Fibroblast of skin of left quadriceps (primary cell): ENCODE results near the gene LDB1.
A peak's percentile ranks its signal among the peaks of the same experiment; 100 is the strongest.

ENCODE experiments used
- DNase-seq, 2 experiments: peaks; one replicate each; pipeline ENCODE4 v3.0.0-alpha.2; 2013; ENCODE audit warnings: low read depth in 2 of 2

Gene LDB1

DNA sequence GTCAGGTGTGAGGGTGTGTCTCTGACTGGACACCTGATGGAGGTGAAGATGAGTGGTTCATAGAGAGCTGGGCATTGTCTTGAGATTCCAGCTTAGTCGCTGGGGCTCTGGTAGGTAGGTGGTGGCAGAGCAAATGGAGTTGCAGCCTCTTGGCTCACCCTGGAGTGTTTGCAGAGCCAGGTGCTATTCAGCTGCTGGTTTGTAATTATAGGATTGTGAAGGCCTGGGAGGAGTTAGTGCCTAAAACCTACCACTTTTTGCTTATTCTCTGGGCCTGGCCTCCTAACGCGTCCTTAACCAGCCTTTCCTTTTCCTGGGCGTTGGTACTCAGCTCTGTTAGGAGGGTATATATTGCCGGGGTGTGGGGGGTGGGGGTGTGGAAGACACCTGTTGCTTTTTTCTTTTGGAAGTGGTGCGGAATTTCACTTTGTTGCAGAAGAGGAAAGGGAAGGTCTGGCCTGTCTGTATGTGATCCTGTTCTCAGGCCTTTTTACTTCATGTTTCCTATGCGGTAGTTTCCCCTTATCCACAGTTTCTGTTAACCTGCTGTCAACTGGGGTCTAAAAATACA, 15.9 kb upstream of the LDB1 start:
- DNase-seq = no peak

DNA sequence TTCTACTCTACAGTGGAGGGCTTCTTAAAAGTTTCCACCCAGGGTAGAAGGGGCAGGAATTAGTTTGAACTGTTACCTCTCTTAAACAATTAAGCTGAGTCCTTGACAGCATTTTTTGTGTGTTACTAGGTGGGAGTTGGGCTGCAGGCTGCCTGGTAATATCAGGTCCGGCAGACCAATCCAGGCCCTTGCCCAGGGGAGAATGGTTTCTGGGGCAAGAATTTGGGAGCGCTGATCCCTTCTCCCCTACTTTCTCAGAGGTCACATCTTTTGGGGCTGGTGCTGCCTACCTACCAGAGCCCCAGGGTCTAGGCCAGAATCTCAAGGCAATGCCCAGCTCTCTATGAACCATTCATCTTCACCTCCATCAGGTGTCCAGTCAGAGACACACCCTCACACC, 14.2 kb upstream of the LDB1 start:
- no peak for DNase-seq

DNA sequence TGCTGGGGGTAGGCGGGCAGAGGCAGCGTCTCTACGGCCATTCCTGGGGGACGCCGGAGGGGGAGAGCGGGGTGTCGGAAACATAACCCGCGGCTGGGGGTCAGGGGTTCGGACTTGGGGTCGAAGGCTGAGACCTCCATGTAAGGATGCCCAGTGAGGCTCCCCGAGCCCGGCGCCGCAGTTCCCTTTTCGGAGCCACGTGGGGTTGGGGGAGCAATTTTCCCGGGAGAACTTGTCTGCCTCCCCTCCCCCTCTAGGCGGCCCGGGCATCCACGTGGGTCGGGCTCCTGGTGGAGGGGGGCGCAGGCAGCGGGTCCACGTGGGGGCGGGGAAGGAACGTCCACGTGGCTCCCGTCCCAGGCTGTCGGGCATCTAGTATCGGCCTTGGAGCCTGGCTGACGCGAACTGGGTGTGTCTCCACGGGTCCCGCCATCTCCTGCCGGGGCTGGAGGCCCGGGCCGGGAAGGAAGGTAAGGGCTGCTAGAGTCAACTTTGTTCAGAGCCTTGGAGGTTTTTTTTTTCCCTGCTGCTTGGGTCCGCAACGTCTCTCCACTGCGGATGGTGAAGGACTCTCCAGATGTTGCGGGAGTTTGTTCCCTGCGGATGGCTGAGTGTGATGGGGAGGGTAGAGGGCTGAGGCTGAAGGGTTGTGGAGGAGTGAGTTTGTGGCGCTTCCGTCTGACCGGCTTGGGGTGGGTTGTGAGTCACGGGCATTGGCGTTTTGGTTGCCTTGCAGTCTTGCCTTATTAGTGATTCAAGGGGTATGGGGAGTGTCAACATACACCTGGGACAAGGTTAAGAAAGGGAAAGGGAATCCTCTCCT, 13.4 kb upstream of the LDB1 start:
- no peak for DNase-seq

DNA sequence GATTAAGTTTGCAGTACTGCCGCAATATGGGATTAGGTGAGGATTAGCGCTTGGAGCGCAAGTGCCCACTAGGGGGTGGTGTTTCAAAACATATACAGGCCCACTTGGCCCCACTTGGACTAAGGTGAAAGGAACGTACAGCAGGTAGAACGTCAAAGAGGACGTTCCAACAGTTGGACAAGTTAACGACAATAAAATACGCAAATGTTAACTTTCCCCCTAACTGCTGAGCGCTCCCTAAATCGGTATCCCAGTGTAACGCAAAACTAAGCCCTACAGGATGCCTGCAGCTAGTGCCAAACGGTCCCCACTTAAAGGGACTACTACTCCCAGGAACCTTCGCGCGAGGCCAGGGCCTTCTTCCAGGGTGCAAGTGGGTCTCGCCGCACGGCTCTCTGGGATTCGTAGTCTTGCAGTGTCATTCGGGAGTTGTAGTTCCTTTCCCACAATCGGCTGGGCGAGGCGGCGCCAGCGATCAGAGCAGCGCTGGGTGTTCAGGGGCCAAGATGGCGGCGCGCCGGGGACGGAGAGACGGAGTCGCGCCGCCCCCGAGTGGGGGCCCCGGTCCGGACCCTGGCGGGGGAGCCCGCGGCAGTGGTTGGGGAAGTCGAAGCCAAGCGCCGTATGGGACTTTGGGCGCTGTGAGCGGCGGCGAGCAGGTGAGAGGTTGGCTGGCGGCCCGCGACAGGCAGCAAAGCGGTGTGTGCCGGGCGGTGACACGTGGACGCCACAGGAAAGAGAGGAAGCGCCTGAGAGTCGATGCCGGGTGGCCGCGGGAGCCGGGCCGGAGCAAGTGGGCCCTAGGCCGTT, 12.6 kb upstream of the LDB1 start, which contains the start of gene PPRC1:
TSS of gene PPRC1 (plus strand) at position 478 of the 810 bp plus-strand sequence. CDS start at position 507, 29 bp downstream.
- peak; percentile 98 for DNase-seq

DNA sequence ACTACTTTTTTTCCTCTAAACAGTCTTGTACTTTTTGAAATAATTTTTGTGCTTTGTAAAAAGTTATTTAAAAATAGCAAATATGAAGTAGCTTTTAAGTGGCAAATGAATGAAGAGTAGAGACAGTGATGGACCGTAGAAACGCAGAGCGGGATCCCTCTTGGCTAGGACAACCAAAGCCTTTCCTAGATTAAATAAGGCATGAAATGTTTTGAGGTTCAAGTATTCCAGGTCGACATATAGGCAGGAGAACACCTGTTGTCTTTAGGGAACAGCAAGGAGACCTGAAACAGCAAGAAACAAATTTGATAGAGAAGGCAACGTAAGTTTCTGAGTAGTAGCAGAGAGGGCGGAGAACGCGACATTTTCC, 12.0 kb upstream of the LDB1 start:
- no peak for DNase-seq

DNA sequence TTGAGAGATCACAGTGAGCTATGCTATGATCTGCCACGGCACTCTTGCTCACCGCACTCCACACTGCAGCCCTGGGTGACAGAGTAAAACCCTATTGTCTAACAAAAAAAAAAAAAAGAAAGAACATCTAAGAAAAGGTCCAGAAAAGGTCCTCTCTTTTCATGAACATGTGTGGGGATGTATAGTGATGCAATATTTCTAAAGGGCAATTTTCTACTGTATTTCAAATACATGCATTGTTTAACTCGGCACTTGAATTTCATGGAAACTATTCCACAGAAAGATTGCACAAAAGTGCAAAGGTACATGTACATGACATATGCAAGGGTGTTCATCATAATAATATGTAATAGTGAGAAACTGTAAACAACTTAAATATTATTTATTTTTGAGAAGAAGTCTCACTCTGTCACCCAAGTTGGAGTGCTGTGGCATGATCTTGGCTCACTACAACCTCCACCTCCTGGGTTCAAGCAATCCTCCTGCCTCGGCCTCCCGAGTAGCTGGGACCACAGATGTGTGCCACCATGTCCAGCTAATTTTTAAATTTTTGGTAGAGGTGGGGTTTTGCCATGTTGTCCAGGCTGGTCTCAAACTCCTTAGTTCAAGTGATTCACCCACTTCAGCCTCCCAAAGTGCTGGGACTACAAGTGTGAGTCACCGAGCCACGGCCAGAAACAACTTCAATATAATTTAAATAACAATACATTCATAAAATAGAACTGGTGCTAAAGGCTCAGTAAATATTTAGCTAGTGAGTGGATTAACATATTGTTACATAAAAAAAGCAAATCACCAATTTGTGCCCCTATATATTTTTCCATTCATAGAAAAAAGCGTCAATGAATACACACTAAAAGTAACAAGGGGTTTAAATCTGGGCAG, 11.4 kb upstream of the LDB1 start:
- no peak for DNase-seq

DNA sequence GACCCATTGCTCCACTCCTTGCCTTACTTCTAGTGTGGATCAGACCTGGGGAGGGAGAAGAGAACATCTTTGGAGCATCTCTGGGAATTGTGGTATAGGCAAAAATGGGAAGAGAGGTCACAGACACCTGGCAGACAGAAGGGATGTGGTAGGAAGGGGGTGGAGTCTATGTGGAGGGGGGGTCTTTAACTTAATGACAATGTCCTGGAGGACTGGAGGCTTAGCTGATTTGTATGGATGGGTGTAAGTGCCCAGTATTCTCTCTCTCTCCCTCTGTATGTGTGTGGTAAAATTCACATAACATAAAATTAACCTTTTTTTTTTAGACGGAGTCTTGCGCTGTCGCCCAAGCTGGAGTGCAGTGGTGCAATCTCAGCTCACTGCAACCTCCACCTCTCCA, 3.1 kb upstream of the LDB1 start:
- DNase-seq = no peak

DNA sequence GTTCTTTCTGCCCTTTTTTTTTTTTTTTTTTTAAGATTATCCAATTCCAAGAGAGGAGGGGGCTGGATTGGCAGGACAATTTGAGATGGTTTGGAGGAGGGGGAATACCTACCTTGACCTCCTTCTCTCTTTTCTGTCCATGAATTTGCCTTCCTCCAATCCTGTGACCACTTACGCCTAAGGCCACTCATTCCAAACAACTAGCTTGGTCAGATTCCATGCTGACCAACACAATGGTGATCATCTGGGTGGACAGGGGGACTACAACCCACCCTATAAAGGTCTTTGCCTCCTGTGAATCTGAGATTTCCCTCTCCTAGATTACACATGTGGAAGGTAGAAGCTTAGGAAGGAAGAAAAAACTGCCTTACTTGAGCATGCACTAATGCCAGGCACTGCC, 2.3 kb upstream of the LDB1 start:
- no peak for DNase-seq

DNA sequence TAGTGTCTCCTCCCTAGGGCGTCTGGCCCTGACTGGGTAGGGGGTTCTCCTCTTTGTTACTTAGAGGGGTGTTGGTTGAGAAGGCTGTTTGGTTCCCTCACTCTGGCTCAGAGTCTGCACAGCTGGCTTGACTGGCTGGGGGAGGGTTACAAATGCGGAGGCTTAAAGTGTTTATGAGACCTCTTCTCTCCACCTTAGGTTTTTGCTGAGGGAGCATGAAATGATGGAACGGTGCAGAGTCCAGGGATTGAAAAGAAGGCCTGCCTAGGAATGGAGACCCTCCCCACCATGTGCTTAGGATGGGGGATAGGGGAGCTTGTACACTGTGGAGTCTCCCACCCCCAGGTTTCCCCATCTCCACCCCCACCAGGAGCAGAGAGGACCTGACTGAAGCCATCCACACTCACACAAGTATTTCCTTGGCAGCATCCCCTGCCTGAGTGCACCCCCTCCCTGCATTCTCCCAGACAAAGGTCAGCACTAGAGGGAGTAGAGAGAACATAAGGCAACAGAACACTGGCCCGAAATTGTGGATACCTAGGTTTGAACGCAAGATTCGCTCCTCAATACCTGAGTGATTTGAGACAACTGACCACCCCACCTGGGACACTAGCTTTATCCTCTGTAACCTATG, 1.7 kb upstream of the LDB1 start:
- DNase-seq = peak; percentile 55 to 57

DNA sequence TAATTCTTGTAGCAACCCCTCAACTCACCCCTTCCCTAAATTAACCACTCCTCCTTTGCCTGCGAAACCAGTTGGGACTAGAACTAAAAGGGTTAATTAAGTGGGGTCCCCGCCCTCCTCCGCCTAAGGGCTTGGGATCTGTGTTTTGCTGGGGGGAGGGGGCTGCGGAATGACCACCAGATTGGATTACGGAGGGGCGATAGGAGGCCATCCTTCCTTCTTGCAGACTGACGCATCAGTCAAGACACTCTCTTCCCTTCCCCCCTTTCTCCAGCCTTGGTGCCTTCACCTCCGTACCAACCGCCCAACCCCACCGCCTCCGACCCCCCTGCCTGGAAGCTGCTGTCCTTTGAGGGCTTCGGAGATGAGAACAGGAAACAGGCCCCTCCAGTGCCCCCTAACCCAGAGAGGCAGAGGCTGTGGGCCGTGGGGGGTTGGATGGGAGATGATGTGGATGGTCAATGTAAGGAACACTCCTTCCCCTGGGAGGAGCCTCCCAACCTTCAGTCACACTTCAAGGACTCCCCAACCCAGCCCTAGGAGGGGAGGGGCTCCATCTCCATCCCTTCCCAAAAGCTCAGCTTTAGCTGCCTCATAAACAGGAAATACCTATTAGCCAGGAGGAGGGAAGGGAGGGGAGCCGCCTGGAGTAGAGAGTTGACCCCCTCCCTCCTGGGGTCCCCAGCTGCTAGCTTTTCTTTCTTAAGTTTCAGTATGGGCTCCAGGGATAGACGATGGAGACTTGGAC, 997 bp upstream of the LDB1 start:
- peak; percentile 89 to 91 for DNase-seq

DNA sequence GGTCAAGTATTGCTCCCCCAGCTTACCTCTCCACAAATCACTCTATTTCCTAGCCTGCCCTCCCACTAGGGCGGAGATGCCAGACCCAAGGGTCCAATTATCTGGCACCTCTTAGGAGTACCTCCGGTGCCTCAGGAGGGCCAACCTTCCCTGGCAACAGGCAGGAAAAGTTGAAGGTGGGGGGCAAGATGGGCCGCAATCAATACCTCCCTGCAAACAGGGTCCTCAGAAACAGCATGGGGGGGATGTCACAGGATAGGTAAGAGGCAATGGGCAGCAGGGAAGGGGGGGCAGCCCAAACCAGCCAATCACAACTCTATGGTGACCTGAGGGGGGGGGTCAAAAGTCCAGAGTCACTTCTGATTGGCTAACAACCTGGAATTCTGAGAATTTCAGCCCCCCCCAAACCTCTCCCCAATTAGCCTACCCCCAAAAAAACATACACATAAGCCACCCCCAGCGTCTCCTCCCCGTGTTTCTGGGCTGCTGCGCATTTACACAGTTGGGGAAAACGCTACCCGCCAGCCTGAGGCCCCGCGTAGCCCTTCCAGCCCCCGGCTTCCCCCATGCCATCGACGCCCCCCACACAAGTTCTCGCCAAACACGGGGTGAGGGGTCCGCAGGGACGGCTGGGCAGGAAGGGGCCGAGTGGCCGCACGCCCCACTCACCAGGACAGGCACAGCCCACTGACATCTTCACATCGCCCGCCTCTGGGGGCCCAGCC, 589 bp downstream of the LDB1 start:
- peak; percentile 70 to 72 for DNase-seq

DNA sequence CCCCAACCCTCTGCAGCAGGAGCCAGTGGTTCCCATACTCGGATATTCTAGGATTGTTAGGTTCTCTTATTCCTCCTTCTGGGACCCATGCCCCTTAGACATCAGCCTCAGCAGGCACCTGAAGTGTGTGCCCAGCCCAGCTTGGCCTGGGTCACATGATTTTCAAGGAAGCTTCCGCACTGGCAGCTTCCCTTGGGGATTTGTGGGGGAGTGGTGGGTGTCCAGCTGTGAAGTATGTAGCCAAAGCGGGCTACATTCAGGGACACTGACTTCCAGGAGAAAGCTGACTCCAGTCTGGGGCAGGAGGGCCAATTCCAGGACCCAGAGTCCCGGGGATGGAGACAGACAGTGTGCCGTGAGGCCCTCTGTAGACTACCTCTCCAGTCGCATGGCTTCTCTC, 1.3 kb downstream of the LDB1 start:
- no peak for DNase-seq

DNA sequence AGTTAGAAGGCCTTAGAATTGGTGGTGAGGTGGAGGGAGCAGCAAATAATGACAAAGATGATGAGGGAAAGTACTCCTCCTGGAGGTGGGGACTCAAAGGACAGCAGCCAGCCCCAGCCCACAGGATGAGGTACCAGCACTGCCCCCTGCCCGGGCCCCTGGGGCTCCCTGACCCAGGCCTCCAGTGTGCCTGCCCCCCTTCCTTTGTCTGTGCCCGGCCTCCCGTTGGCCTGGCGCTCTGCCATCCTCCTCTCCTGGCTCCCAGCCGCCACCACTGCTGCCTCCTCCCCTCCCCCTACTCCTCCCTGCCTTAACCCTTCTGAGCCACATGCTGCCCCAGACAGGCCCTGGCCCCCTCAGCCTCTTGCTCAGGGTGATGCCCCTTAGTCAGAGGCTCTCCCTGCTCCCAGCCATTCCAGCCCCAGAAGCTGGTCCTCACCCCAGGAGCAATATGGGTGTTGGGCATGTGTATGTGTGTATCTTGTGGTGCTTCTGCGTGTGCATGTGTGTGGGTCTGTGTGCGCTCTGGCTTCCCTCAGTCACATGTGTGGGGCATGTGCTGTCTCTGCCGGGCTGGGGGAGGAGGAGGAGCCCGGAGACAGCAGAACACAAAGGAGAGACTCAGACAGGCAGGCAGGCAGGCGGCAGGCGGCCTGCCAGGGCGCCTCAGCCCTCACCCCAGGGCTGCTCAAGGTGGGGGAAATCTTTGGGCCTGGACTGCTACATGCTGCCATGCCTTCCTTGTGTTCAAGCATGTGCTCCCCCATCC, 2.6 kb downstream of the LDB1 start:
- peak; percentile 73 to 76 for DNase-seq

DNA sequence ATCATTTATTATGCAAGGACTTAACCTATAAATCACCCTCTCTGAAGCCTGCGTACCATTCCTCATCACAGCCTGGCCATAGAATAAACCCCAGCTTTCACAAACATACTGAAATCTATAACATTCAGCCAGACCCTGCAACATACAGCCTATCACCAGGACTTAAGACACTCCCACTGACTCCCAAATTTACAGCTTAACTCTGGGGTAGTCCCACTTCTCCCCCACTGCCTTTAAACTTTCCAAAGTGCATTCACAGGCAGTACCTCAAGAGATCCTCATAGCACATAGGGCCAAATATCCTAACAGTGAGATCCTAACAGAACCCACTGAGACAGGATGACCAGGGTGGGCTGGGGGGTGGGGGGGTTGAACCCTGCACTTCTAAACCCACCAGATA, 3.5 kb downstream of the LDB1 start:
- no peak for DNase-seq

DNA sequence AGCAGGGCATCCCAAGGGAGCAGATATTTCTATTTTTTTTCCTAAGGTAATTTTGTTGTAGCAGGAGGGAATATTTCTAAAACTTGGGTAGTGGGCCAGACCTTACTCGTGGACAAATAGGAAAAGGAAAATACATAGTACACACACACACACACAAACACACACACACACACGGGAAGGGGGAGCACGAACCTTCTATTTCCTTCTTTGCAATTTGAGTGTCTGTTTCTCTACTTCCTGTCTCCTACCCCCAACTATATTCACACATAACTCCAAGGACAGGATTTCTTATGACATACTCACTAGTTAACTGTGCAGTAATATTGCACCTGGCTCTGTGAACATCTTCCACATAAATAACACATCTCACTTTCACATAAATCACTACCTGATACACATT, 4.4 kb downstream of the LDB1 start:
- DNase-seq = no peak

DNA sequence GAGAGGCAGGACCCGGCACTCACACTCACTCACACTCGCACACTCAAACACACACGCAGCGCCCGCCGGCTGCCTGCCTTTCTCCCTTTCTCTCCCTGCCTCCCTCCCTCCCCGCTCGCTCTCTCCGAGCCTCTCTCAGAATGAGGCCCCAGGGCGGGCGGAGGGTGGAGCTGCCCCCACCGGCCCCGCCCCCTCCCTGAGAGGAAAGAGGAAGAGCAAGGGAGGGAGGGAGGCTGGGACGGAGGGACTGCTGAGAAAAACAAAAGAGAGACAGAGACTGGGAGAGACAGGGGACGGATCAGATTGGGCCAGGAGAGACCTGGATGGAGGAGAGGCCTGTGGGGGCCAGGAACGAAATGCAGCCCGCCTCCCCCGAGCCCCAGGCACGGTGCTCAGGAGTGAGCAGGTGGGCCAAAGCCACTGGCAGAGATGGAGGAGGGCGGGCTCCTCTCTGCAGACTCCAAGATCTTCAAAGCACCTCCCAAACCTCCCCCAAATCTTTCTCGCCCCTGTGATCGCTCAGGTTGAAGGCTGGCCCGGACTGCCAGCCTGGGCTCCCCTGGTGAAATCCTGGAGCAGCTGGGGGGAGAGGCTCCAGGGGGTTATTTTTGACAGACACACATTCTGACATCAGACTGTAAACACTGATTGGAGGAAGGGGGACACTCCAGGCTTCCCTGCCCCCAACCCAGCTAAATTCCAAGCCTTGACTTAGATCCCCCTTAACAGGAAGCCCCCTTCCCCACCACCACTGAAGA, 5.1 kb downstream of the LDB1 start:
- peak; percentile 58 to 71 for DNase-seq

DNA sequence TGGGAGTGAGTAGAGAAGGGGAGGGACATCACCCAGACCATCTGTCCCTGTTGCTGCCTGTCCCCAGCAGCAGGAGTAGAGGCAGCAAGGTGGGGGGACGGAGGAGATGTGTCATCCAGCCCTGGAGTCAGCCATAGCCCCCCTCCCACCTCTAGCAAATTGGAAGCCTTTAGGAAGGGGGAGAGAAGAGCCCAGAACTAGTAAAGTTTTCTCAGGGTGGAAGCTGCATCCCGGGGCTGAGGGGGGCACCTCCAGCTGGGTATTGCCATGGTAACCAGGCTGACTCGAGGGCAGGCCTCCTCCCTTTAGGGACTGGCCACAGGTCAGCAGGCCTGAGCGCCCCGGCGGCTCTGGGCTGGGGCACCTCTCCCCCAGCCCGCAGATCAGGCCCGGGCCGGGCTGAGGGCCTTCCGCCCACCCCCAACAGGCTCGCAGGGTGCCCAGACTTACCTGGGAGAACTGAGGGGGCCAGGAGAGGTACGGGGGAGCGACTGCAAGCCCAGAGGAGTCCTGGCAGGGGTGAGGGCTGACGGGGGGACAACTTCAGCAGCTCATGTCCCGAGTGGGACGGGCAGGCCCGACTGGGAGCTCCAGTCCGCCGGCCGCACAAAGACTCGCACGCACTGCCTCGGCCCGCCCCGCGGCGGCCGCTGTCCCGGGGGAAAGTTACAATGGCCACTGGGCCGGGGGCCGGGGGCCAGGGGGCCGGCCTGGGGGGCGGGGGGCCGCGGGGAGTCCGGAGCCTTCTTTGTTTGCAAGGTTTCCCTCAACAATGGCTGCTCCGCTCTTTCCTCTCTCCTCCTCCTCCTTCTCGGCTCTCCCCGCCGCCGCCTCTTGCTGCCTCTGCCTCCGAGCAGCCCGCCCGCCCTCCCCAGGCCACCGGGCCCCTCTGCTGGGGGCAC, 6.0 kb downstream of the LDB1 start:
- DNase-seq = no peak
